ENCODE results near the gene C12orf75.
"Not testable (repeated sequence)": the region's sequence is repeated elsewhere in the genome, so short reads cannot be mapped to it uniquely, and the experiment has no call there.

C12orf75 gene

GRCh38 chr12:105403095-105403494 lies 72.6 kb downstream of the C12orf75 start:
- Histone ChIP-seq H3K4me1 (ENCODE audit: control insufficient read depth in 1 of 2, insufficient read depth in 2 of 2, low read length in 2 of 2) (no peaks in the 10 kb centered on the region), H3K27ac (ENCODE audit: low read depth, low read length) (no peak overlapping the region), H3K4me3 (ENCODE audit: low read depth in 1 of 2, low read length in 2 of 2) (no peak overlapping the region), H3K9me3 (ENCODE audit: control insufficient read depth in 1 of 2, low read length in 2 of 2) (peaks cover 0 to 3% of the 10 kb centered on the region in 2 donors), H3K27me3 (ENCODE audit: control insufficient read depth in 1 of 2, insufficient read depth in 2 of 2, low read length in 2 of 2) (no peaks in the 10 kb centered on the region), H3K36me3 (ENCODE audit: control insufficient read depth in 1 of 2, insufficient read depth in 2 of 2, low read length in 2 of 2) (no peaks in the 10 kb centered on the region), H3K9ac (ENCODE audit: low read depth in 1 of 2, low read length in 2 of 2) (no peak overlapping the region)

DNA sequence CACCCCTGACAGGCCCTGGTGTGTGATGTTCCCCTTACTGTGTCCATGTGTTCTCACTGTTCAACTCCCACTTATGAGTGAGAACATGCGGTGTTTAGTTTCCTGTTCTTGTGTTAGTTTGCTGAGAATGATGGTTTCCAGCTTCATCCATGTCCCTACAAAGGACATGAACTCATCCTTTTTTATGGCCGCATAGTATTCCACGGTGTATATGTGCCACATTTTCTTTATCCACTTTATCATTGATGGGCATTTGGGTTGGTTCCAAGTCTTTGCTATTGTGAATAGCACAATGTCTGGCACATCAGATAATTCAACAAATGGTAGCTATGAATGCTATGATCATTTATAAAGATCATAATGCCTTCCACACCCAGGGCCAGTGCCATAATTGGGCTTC lies 73.6 kb downstream of the C12orf75 start:
- H3K27ac ChIP-seq (ENCODE audit: low read depth, low read length); H3K9me3 ChIP-seq (ENCODE audit: control insufficient read depth in 1 of 2, low read length in 2 of 2); H3K36me3 ChIP-seq (ENCODE audit: control insufficient read depth in 1 of 2, insufficient read depth in 2 of 2, low read length in 2 of 2); H3K9ac ChIP-seq (ENCODE audit: low read depth in 1 of 2, low read length in 2 of 2); H3K4me3 ChIP-seq (ENCODE audit: low read depth in 1 of 2, low read length in 2 of 2); H3K27me3 ChIP-seq (ENCODE audit: control insufficient read depth in 1 of 2, insufficient read depth in 2 of 2, low read length in 2 of 2); H3K4me1 ChIP-seq (ENCODE audit: control insufficient read depth in 1 of 2, insufficient read depth in 2 of 2, low read length in 2 of 2): not testable (repeated sequence)

- Histone ChIP-seq H3K27me3 (ENCODE audit: control insufficient read depth in 1 of 2, insufficient read depth in 2 of 2, low read length in 2 of 2) (no peaks in the 10 kb centered on the region), H3K4me3 (ENCODE audit: low read depth in 1 of 2, low read length in 2 of 2) (no peak overlapping the region), H3K9ac (ENCODE audit: low read depth in 1 of 2, low read length in 2 of 2) (no peak overlapping the region), H3K27ac (ENCODE audit: low read depth, low read length) (no peak overlapping the region), H3K36me3 (ENCODE audit: control insufficient read depth in 1 of 2, insufficient read depth in 2 of 2, low read length in 2 of 2) (no peaks in the 10 kb centered on the region), H3K9me3 (ENCODE audit: control insufficient read depth in 1 of 2, low read length in 2 of 2) (peaks cover 0 to 3% of the 10 kb centered on the region in 2 donors), H3K4me1 (ENCODE audit: control insufficient read depth in 1 of 2, insufficient read depth in 2 of 2, low read length in 2 of 2) (peaks cover 0 to 6% of the 10 kb centered on the region in 2 donors)
Observed at GRCh38 chr12:105406497-105406896, 76.0 kb downstream of the C12orf75 start.

DNA sequence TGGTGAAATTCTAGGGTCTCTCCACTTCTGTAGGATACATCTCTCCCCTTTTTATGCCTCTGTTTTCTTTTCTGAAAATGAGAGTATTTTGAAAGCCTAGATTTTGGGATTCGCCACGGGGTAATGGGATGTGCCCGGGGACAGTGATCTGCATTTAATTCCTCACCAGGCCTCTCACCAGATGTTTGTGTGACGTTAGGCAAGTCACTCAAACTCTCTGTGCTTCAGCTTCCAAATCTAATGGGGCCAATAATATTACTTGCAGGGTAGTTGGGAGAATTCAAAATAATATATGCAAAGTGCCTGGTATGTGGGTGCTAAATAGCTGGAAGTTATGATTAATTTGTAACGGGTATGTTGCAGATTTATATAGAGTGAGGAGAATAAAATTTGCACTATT lies 78.8 kb downstream of the C12orf75 start:
- Histone ChIP-seq H3K27ac (ENCODE audit: low read depth, low read length) (no peak overlapping the region), H3K9me3 (ENCODE audit: control insufficient read depth in 1 of 2, low read length in 2 of 2) (peaks cover 0 to 2% of the 10 kb centered on the region in 2 donors), H3K4me1 (ENCODE audit: control insufficient read depth in 1 of 2, insufficient read depth in 2 of 2, low read length in 2 of 2) (peaks cover 0 to 6% of the 10 kb centered on the region in 2 donors), H3K4me3 (ENCODE audit: low read depth in 1 of 2, low read length in 2 of 2) (no peak overlapping the region), H3K9ac (ENCODE audit: low read depth in 1 of 2, low read length in 2 of 2) (no peak overlapping the region), H3K36me3 (ENCODE audit: control insufficient read depth in 1 of 2, insufficient read depth in 2 of 2, low read length in 2 of 2) (no peaks in the 10 kb centered on the region), H3K27me3 (ENCODE audit: control insufficient read depth in 1 of 2, insufficient read depth in 2 of 2, low read length in 2 of 2) (no peaks in the 10 kb centered on the region)

DNA sequence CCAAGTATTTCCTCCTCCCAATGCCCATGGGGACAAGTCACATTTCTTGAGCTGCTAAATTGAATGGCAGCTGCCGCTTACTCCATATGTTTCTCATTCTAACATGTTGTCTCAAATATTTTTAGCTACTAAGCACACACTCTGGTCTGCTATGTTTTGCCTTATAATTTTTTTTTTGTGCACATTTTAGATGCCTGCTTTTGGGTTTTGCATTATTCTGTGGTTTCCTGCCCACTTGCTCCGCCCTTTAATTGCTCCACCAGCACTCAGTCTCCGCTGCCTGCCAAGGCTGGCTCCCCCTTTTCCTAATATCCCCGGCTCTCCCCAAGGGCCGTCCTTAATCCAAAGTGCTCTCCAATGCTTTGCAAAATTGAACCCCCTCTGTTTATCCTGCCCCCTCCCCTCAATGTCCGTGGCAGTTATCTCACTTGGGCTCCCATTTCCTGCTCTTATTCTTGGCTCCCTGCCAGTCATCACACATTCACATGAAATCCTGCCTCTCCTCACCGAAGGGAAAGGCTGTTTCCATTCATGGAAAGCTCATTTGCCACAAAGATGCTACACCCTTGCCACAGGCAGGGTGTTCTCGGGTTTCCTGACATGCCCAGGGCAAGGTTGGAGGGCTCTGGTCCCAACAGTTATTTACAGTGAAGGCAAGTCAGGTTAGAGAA lies 79.4 kb downstream of the C12orf75 start:
- Histone ChIP-seq H3K4me1 (ENCODE audit: control insufficient read depth in 1 of 2, insufficient read depth in 2 of 2, low read length in 2 of 2) (peaks cover 0 to 6% of the 10 kb centered on the region in 2 donors), H3K9me3 (ENCODE audit: control insufficient read depth in 1 of 2, low read length in 2 of 2) (no peaks in the 10 kb centered on the region), H3K9ac (ENCODE audit: low read depth in 1 of 2, low read length in 2 of 2) (no peak overlapping the region), H3K4me3 (ENCODE audit: low read depth in 1 of 2, low read length in 2 of 2) (no peak overlapping the region), H3K27me3 (ENCODE audit: control insufficient read depth in 1 of 2, insufficient read depth in 2 of 2, low read length in 2 of 2) (no peaks in the 10 kb centered on the region), H3K27ac (ENCODE audit: low read depth, low read length) (no peak overlapping the region), H3K36me3 (ENCODE audit: control insufficient read depth in 1 of 2, insufficient read depth in 2 of 2, low read length in 2 of 2) (no peaks in the 10 kb centered on the region)

DNA sequence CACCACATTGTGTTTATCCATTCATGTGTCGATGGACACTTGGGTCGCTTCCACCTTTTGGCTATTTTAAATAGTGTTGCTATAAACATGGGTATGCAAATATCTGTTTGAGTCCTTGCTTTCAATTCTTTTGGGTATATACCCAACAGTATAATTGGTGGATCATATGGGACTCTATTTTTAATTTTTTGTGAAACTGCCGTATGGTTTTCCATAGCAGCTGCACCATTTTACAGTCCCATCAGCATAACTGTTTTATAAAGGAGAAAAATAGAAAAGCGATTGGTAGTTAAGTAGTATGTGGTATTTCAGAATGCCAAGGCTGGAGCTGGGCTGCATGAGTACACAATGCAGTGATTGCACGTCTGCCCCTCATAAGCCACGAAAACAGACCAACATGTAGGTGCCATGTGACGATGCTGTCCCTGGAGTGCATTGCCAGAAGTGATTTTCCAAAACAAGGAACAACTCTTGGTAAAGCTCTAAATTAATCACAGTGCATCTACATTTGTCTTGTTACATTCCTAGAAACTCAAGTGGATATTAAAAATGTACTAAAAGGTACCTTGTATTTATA lies 83.5 kb downstream of the C12orf75 start:
- H3K9me3 ChIP-seq (ENCODE audit: control insufficient read depth in 1 of 2, low read length in 2 of 2) = no peaks in the 10 kb centered on the region

GRCh38 chr12:105417732-105418131 lies 87.2 kb downstream of the C12orf75 start:
- H3K36me3 ChIP-seq (ENCODE audit: control insufficient read depth in 1 of 2, insufficient read depth in 2 of 2, low read length in 2 of 2) = no peaks in the 10 kb centered on the region
- H3K4me3 ChIP-seq (ENCODE audit: low read depth in 1 of 2, low read length in 2 of 2) = no peak overlapping the region
- H3K9me3 ChIP-seq (ENCODE audit: control insufficient read depth in 1 of 2, low read length in 2 of 2) = no peaks in the 10 kb centered on the region
- no peak overlapping the region for H3K9ac ChIP-seq (ENCODE audit: low read depth in 1 of 2, low read length in 2 of 2)
- no peak overlapping the region for H3K27ac ChIP-seq (ENCODE audit: low read depth, low read length)
- H3K4me1 ChIP-seq (ENCODE audit: control insufficient read depth in 1 of 2, insufficient read depth in 2 of 2, low read length in 2 of 2) = no peaks in the 10 kb centered on the region
- no peaks in the 10 kb centered on the region for H3K27me3 ChIP-seq (ENCODE audit: control insufficient read depth in 1 of 2, insufficient read depth in 2 of 2, low read length in 2 of 2)

More for the DNA sequence above, 83.5 kb downstream of the C12orf75 start:
- Histone ChIP-seq H3K4me3 (ENCODE audit: low read depth in 1 of 2, low read length in 2 of 2) (no peak overlapping the region), H3K27me3 (ENCODE audit: control insufficient read depth in 1 of 2, insufficient read depth in 2 of 2, low read length in 2 of 2) (no peaks in the 10 kb centered on the region), H3K36me3 (ENCODE audit: control insufficient read depth in 1 of 2, insufficient read depth in 2 of 2, low read length in 2 of 2) (no peaks in the 10 kb centered on the region), H3K9ac (ENCODE audit: low read depth in 1 of 2, low read length in 2 of 2) (no peak overlapping the region), H3K4me1 (ENCODE audit: control insufficient read depth in 1 of 2, insufficient read depth in 2 of 2, low read length in 2 of 2) (peaks cover 0 to 6% of the 10 kb centered on the region in 2 donors), H3K27ac (ENCODE audit: low read depth, low read length) (no peak overlapping the region)

DNA sequence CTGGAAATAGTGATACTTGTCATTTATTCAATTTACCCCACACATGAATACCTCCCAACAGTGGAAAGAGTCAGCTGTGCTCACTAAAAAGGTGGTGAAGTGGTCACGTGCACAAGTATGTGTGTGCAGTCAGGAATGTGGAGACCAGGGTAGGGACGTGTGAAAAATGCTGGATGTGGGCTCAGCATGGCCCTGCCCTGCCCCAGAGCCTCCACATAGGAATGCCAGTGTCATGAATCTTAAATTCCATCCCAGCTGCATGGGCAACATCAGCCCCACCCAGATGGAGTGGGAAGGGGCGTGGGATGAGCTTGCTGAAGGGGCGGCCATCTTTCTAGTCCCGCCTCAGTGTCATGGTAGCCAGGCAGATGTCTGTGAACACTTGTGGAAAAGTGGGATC lies 87.7 kb downstream of the C12orf75 start:
- Histone ChIP-seq H3K4me1 (ENCODE audit: control insufficient read depth in 1 of 2, insufficient read depth in 2 of 2, low read length in 2 of 2) (no peaks in the 10 kb centered on the region), H3K36me3 (ENCODE audit: control insufficient read depth in 1 of 2, insufficient read depth in 2 of 2, low read length in 2 of 2) (no peaks in the 10 kb centered on the region), H3K27ac (ENCODE audit: low read depth, low read length) (no peak overlapping the region), H3K9me3 (ENCODE audit: control insufficient read depth in 1 of 2, low read length in 2 of 2) (no peaks in the 10 kb centered on the region), H3K27me3 (ENCODE audit: control insufficient read depth in 1 of 2, insufficient read depth in 2 of 2, low read length in 2 of 2) (no peaks in the 10 kb centered on the region), H3K9ac (ENCODE audit: low read depth in 1 of 2, low read length in 2 of 2) (no peak overlapping the region), H3K4me3 (ENCODE audit: low read depth in 1 of 2, low read length in 2 of 2) (no peak overlapping the region)

DNA sequence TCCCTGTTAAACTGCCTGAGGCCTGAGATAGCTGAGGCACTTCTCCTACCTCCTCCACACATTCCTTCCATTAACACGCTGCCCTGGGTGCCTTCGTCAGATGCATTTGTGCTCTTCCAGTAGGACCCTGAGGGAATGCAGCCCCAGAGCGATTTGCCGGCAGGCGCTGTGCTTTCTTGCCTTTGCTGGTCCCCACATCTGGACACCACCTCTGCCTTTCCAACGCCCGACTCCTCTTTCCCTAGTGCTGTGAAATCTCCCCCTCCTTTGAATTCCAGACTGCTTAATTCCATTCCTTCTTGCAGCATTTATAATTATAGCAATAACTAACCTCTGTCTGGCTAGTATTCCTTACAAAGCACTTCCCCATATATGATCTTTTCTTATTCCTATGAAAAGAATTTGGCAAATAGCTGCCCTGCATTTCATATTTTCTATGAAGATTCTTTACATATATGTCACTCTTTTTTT lies 88.4 kb downstream of the C12orf75 start:
- Histone ChIP-seq H3K27me3 (ENCODE audit: control insufficient read depth in 1 of 2, insufficient read depth in 2 of 2, low read length in 2 of 2) (no peaks in the 10 kb centered on the region), H3K36me3 (ENCODE audit: control insufficient read depth in 1 of 2, insufficient read depth in 2 of 2, low read length in 2 of 2) (no peaks in the 10 kb centered on the region), H3K4me3 (ENCODE audit: low read depth in 1 of 2, low read length in 2 of 2) (no peak overlapping the region), H3K4me1 (ENCODE audit: control insufficient read depth in 1 of 2, insufficient read depth in 2 of 2, low read length in 2 of 2) (no peaks in the 10 kb centered on the region), H3K9me3 (ENCODE audit: control insufficient read depth in 1 of 2, low read length in 2 of 2) (no peaks in the 10 kb centered on the region), H3K27ac (ENCODE audit: low read depth, low read length) (no peak overlapping the region), H3K9ac (ENCODE audit: low read depth in 1 of 2, low read length in 2 of 2) (no peak overlapping the region)

- H3K27ac ChIP-seq (ENCODE audit: low read depth, low read length) = no peak overlapping the region
- no peak overlapping the region for H3K9ac ChIP-seq (ENCODE audit: low read depth in 1 of 2, low read length in 2 of 2)
- no peaks in the 10 kb centered on the region for H3K4me1 ChIP-seq (ENCODE audit: control insufficient read depth in 1 of 2, insufficient read depth in 2 of 2, low read length in 2 of 2)
- no peaks in the 10 kb centered on the region for H3K36me3 ChIP-seq (ENCODE audit: control insufficient read depth in 1 of 2, insufficient read depth in 2 of 2, low read length in 2 of 2)
- H3K9me3 ChIP-seq (ENCODE audit: control insufficient read depth in 1 of 2, low read length in 2 of 2) = no peaks in the 10 kb centered on the region
- H3K4me3 ChIP-seq (ENCODE audit: low read depth in 1 of 2, low read length in 2 of 2) = no peak overlapping the region
- no peaks in the 10 kb centered on the region for H3K27me3 ChIP-seq (ENCODE audit: control insufficient read depth in 1 of 2, insufficient read depth in 2 of 2, low read length in 2 of 2)
Observed at GRCh38 chr12:105419606-105420005, 89.1 kb downstream of the C12orf75 start.

Measured in duodenal mucosa (tissue), 2 donors.